HepG2 (cell line): ENCODE data around the gene DNMT3A. TPM values are rescaled to one million over a fixed set of nuclear protein-coding genes. Genes with fewer than 3 reads are reported as not detected.

ENCODE experiments used
- ATAC-seq: fragments of 200-7000 bp; cut with Tn5 transposase; 3 replicates; pipeline ENCODE4 v1.9.1; 2020; ENCODE audit warnings: mild to moderate bottlenecking, moderate library complexity
- BruUV-seq: library from RNA; stranded (reverse); fragments of 400-500 nt; replicated peaks from 2 replicates; lab custom pipeline; 2021; lab: Mats Ljungman, UMichigan
- CTCF ChIA-PET: fragments of 300-600 bp; formaldehyde crosslinking; extraction: SDS; loops from one replicate; lab custom pipeline; 2021; ENCODE audit warnings: low total read pairs, inconsistent platforms, low intra/inter-chr PET ratio; lab: Yijun Ruan, JAX
- POLR2A ChIA-PET: fragments of 350-600 bp; sonication (Branson Sonifier 250); formaldehyde crosslinking; loops from one replicate; lab custom pipeline; 2020; ENCODE audit warnings: antibody characterized with exemption, inconsistent platforms; lab: Yijun Ruan, JAX
- DNase-seq: peaks from one replicate; pipeline ENCODE4 v3.0.0-alpha.2; 2015; ENCODE audit warnings: low spot score
- FAIRE-seq: peaks from 3 replicates; lab custom pipeline; 2011; peaks lifted over from hg19 to GRCh38; lab: Jason Lieb, UNC
- H2AFZ ChIP-seq: one replicate; pipeline ENCODE4 v1.6.1; 2011; ENCODE audit warnings: low read length, inconsistent platforms
- H3K27ac ChIP-seq: fragments of 300-600 bp; 3 replicates; pipeline ENCODE4 v1.8.0; 2011; ENCODE audit warnings: mixed run types, mild to moderate bottlenecking, mixed read lengths, low read length, inconsistent platforms; ENCODE audit not compliant: insufficient read depth; ENCODE audit errors: extremely low read length
- H3K27me3 ChIP-seq, 2 experiments: fragments of 200-600 bp in 1 of 2; 2 replicates in 1 of 2; 3 replicates in 1 of 2; pipeline versions ENCODE4 v1.6.0 to v1.8.0; 2011; ENCODE audit warnings: low read length in 2 of 2, mild to moderate bottlenecking in 2 of 2, moderate library complexity in 2 of 2, inconsistent platforms in 1 of 2; ENCODE audit not compliant: insufficient read depth in 2 of 2, control insufficient read depth in 1 of 2
- H3K36me3 ChIP-seq, 2 experiments: fragments of 200-600 bp in 1 of 2; replicated peaks in 1 of 2; 2 replicates in 1 of 2; 3 replicates in 1 of 2; pipeline versions ENCODE4 v1.5.1 to v1.8.0; 2011; ENCODE audit warnings: low read length in 2 of 2, inconsistent platforms in 1 of 2; ENCODE audit not compliant: insufficient read depth in 2 of 2, control insufficient read depth in 1 of 2
- H3K4me1 ChIP-seq: 2 replicates; pipeline ENCODE4 v1.5.1; 2012; ENCODE audit warnings: low read length, inconsistent platforms; ENCODE audit not compliant: insufficient read depth
- H3K4me2 ChIP-seq: 2 replicates; pipeline ENCODE4 v1.6.0; 2011; ENCODE audit warnings: low read depth, low read length, inconsistent platforms
- H3K4me3 ChIP-seq, 3 experiments: fragments of 200-600 bp in 1 of 3; sonication (generic), shearing (Covaris generic) in 1 of 3; replicated peaks in 1 of 3; 2 replicates each; pipeline ENCODE4 v1.5.1; 2011 to 2016; ENCODE audit warnings: low read length in 3 of 3, inconsistent platforms in 2 of 3, low read depth in 2 of 3, mild to moderate bottlenecking in 2 of 3, control low read depth in 1 of 3, mixed read lengths in 1 of 3; ENCODE audit not compliant: insufficient read depth in 1 of 3
- H3K79me2 ChIP-seq: one replicate; pipeline ENCODE4 v1.6.1; 2011; ENCODE audit warnings: low read length, inconsistent platforms; ENCODE audit not compliant: insufficient read depth
- H3K9ac ChIP-seq: 2 replicates; pipeline ENCODE4 v1.6.0; 2011; ENCODE audit warnings: mild to moderate bottlenecking, low read depth, low read length, inconsistent platforms; ENCODE audit not compliant: insufficient read depth
- H3K9me3 ChIP-seq: 2 replicates; pipeline ENCODE4 v1.5.1; 2012; ENCODE audit warnings: mild to moderate bottlenecking, low read length
- H4K20me1 ChIP-seq: 2 replicates; pipeline ENCODE4 v1.6.0; 2011; ENCODE audit warnings: inconsistent platforms, mild to moderate bottlenecking, low read length, moderate library complexity; ENCODE audit not compliant: insufficient read depth
- FUBP1 ChIP-seq: sonication (generic); formaldehyde crosslinking; IDR thresholded peaks from 2 replicates; pipeline ENCODE4 v1.5.1; 2020; ENCODE audit warnings: missing genetic modification reagents, mild to moderate bottlenecking, borderline replicate concordance
- HDAC2 ChIP-seq: sonication (generic); formaldehyde crosslinking; IDR thresholded peaks from 2 replicates; pipeline ENCODE4 v1.4.0; 2020; ENCODE audit warnings: missing genetic modification reagents
- HOXA5 ChIP-seq: sonication (generic); formaldehyde crosslinking; IDR thresholded peaks from 2 replicates; pipeline ENCODE4 v1.4.0; 2020; ENCODE audit warnings: missing genetic modification reagents
- KMT2A ChIP-seq: sonication (generic); formaldehyde crosslinking; IDR thresholded peaks from 2 replicates; pipeline ENCODE4 v1.4.0; 2020; ENCODE audit warnings: missing genetic modification reagents
- NR2F2 ChIP-seq: IDR thresholded peaks from 2 replicates; pipeline ENCODE4 v1.6.1; 2012; ENCODE audit warnings: low read depth, inconsistent platforms, borderline replicate concordance
- ZBTB14 ChIP-seq: sonication (generic); formaldehyde crosslinking; IDR thresholded peaks from 2 replicates; pipeline ENCODE4 v1.4.0; 2020; ENCODE audit warnings: missing genetic modification reagents
- ZFP90 ChIP-seq: sonication (generic); formaldehyde crosslinking; IDR thresholded peaks from 2 replicates; pipeline ENCODE4 v1.8.0; 2022; ENCODE audit warnings: missing genetic modification reagents, mild to moderate bottlenecking, inconsistent platforms, borderline replicate concordance
- ZNF687 ChIP-seq: sonication (generic); formaldehyde crosslinking; IDR thresholded peaks from 2 replicates; pipeline ENCODE4 v1.5.1; 2020; ENCODE audit warnings: mild to moderate bottlenecking, missing genetic modification reagents, moderate library complexity
- WGBS: methylation state at CpG from one replicate; pipeline ENCODE4 v1.1.6; 2017; ENCODE audit warnings: low lambda C conversion rate; 5-methylcytosine and 5-hydroxymethylcytosine counted together
- in situ Hi-C: cut with HindIII; loops from 2 replicates; pipeline ENCODE4 v1.10.0; 2017; ENCODE audit warnings: low pct_unique_long_range_greater_than_20kb; ENCODE audit not compliant: extremely low pct_ligation_motif_present
- intact Hi-C: fragments of 100-400 bp; cut with micrococcal nuclease; formaldehyde crosslinking; loops from one replicate; pipeline ENCODE4 v1.10.0; 2022; ENCODE audit not compliant: unreplicated experiment
- polyA plus RNA-seq, 8 experiments: library from polyadenylated mRNA; depleted of rRNA in 3 of 8; stranded (reverse) in 7 of 8; unstranded in 1 of 8; fragments of >200 nt; fragmentation: Illumina TruSeq in 4 of 8; extraction: Trizol in 4 of 8; gene quantifications; 2 replicates each; pipeline versions ENCODE4 v1.2.1 to v1.2.3, GENCODE V29; 2011 to 2016; ENCODE audit warnings: low read depth in 4 of 8, missing spikeins in 1 of 8, mixed read lengths in 1 of 8; ENCODE audit not compliant: insufficient read depth in 1 of 8
- total RNA-seq, 5 experiments: library from RNA; depleted of rRNA; stranded (reverse); fragments of >200 nt; fragmentation: Illumina TruSeq; extraction: Trizol; gene quantifications; 2 replicates each; pipeline ENCODE4 v1.2.3, GENCODE V29; 2016; ENCODE audit warnings: low read depth in 1 of 5

The DNMT3A gene
- total and polyA plus RNA-seq, 2 of the 13 experiments (the other 11 are each of a cell fraction or from before 2014, with no cell fraction given), result 14.7 to 29.1 TPM

- TF ChIP-seq ZBTB14 (CRISPR knock-in tag), result no peak
- no peak for TF ChIP-seq HOXA5 (CRISPR knock-in tag)
- no peak for TF ChIP-seq HDAC2
- TF ChIP-seq FUBP1, result no peak
- TF ChIP-seq KMT2A (CRISPR knock-in tag), result no peak
- TF ChIP-seq NR2F2, result no peak
These were observed 28.6 kb downstream of the DNMT3A start (continued) for GRCh38 chr2:25312958-25313710.

- no TSS peak for BruUV-seq
- no peak overlapping the region for H3K4me3 ChIP-seq
- in situ Hi-C loops, result no loop called here
- TF ChIP-seq ZNF687 (CRISPR knock-in tag) (0 out of 2 replicates have a peak, but pooled peaks have one; percentile 11), ZFP90 (CRISPR knock-in tag) (no peak)
- intact Hi-C loops, result no loop called here
- WGBS, result 81% methylated on average over 11 of the region's 23 CpGs
- no peak for FAIRE-seq
- no peak for DNase-seq
- H3K27ac ChIP-seq, result no peak overlapping the region
- no peaks in the 10 kb centered on the region for H3K27me3 ChIP-seq
- no peaks in the 10 kb centered on the region for H3K36me3 ChIP-seq
- POLR2A ChIA-PET, result no interaction called here
- H3K9ac ChIP-seq, result no peak overlapping the region
- CTCF ChIA-PET, result no interaction called here
- H2AFZ ChIP-seq, result no peak overlapping the region
- no peak for ATAC-seq
- no peak overlapping the region for H3K4me2 ChIP-seq
- H3K79me2 ChIP-seq, result no peaks in the 10 kb centered on the region
- H3K9me3 ChIP-seq, result no peaks in the 10 kb centered on the region
- no peaks in the 10 kb centered on the region for H4K20me1 ChIP-seq
- peaks cover 26% of the 10 kb centered on the region for H3K4me1 ChIP-seq
These were observed 29.7 kb downstream of the DNMT3A start for GRCh38 chr2:25311865-25312575.
